Measurements from ENCODE around the gene SASS6.
"Not testable (repeated sequence)": the region's sequence is repeated elsewhere in the genome, so short reads cannot be mapped to it uniquely, and the experiment has no call there.

SASS6 gene

DNA sequence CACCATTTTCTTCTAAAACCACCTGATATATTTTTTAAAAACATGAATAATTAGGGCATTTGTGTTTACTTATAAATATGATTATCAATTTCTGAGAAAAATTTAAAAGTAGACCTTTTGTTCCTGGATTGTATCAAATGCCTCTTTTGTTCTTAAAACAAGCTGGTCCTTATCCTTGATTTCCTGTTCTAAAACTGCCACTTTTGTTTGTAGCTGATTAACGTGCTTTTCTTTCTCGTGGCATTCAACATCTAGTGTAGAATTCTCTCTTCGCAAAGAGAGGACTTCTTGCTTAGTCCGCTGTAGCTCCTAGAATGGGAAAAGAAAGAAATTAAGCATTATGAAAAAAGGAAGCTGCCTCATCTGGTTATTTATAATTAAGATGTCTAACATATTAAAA lies 25.0 kb downstream of the SASS6 start:
- no peak for DNase-seq (ENCODE audit: low spot score)

GRCh38 chr1:100101564-100101963 lies 31.2 kb downstream of the SASS6 start:
- DNase-seq (ENCODE audit: low spot score) = no peak

DNA sequence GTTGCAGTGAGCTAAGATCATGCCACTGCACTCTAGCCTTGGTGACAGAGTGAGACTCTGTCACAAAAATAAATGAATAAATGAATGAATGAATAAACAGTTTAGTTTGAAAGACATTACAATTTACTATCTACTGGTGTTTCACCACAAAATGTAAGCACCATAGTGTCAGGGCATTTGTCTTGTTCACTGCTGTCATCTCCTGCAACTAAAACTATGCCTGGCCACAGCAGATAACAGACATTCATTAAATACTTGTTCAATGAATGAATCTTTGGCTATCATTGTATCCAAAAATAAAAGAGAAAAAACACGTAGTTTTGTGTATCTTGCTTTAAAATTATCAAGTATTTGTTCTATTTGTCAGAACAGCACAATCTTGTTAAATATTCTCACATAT lies 32.5 kb downstream of the SASS6 start:
- no peak for DNase-seq (ENCODE audit: low spot score)

DNA sequence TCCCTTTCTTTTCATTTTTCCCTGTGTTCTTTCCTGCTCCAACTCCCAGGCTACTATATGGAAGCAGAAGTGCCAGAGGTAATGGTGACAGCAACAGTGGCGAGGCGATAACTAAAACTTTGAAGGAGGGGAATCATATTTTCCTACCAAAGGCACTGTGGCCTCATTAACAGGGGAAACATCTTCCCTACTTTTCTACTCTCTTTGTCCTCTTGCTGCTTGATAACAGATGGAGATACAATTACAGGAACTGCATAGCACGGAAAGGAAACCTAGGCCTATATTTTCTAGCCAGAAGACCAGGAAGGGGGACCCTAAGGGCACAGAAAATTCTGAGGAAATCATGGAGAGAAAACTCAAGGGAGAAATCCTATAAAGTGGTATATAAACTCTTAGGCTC lies 42.3 kb downstream of the SASS6 start:
- no peak for DNase-seq (ENCODE audit: low spot score)

GRCh38 chr1:100089082-100089481 lies 43.6 kb downstream of the SASS6 start:
- no peak for DNase-seq (ENCODE audit: low spot score)

- DNase-seq (ENCODE audit: low spot score) = no peak
Observed at GRCh38 chr1:100087396-100087795, 45.3 kb downstream of the SASS6 start.

- no peak for DNase-seq (ENCODE audit: low spot score)
Observed at GRCh38 chr1:100080331-100080730, 52.4 kb downstream of the SASS6 start.

DNA sequence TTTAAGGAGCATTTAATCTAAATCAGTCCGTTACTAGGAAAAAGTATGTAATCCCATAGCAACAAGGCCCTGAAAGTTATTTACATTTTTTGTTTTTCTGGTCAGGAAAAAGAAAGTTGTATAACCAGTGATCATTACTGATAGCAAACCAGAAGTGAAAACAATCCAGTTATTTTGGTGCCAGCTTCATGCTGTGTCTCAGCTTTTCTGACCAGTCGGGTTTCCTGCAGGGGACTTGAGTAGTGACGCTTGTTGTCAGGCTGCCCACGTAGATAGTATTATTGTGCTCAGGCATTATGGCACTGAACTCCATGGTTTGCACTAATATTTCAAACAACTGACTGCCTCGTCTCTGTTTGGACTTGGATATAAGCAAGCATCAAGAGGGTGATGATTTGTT lies 55.2 kb downstream of the SASS6 start:
- no peak for DNase-seq (ENCODE audit: low spot score)

DNA sequence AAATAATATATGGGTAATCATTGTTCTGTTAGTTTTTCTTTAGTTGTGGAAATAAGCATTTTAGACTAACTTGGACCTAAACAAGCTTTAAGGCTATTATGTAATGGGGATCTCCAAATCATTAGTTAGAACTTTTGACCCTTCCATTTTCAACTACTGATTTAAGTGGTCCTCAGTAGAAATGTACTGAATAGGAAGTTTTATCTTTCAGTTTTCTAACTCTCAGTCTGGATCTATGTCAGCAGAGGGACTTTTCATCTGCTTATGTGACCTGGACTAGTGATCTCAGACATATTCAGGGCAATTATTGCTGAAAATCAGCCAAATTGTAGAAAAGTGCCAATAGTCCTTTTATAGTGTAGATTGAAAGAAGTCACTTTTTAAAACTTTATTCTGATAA lies 56.0 kb downstream of the SASS6 start:
- no peak for DNase-seq (ENCODE audit: low spot score)

- DNase-seq (ENCODE audit: low spot score) = no peak
Observed at GRCh38 chr1:100076319-100076718, 56.4 kb downstream of the SASS6 start.

- no peak for DNase-seq (ENCODE audit: low spot score)
Observed at GRCh38 chr1:100075773-100076172, 57.0 kb downstream of the SASS6 start.

- no peak for DNase-seq (ENCODE audit: low spot score)
Observed at GRCh38 chr1:100074604-100075395, 57.9 kb downstream of the SASS6 start.

DNA sequence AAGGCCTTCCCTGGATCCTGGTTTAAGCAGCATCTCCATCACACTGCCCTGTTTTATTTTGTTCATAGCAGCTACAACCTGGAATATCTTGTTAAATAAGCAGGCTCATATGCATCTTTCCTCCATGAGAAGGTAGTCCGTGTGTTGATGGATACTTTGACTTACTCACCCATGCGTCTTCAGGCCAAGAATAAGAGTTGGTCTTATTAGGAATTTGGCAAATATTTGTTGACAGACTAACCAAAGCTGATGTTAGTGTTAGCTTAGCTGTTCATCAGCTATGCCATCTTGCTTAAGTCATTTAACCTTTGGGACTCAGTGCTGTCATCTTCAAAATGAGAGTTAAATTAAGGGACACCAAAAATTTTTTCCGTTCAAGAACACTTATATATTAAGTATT lies 59.2 kb downstream of the SASS6 start:
- DNase-seq (ENCODE audit: low spot score) = no peak

GRCh38 chr1:100070201-100070939 lies 62.4 kb downstream of the SASS6 start:
- DNase-seq (ENCODE audit: low spot score) = no peak

- DNase-seq (ENCODE audit: low spot score) = no peak
Observed at GRCh38 chr1:100065969-100066227, 66.8 kb downstream of the SASS6 start.

GRCh38 chr1:100065183-100065968 lies 67.4 kb downstream of the SASS6 start:
- DNase-seq (ENCODE audit: low spot score) = no peak

DNA sequence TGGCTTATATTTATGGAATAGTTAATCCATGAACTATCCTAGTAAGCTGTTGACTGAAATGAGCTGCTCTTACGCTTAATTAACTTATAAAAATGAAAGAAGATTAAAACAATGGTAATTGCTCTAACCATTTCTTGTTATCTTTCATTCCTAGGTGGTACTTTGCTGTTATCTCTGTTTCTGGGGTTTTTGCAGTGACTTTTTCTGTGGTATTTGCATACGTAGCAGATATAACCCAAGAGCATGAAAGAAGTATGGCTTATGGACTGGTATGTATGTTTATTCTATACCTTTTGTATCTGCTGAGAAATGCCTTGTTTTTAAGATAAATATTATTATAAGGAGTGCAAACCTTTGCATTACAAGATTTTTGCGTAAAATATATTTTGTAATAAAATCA lies 71.0 kb downstream of the SASS6 start:
- DNase-seq (ENCODE audit: low spot score) = no peak

DNA sequence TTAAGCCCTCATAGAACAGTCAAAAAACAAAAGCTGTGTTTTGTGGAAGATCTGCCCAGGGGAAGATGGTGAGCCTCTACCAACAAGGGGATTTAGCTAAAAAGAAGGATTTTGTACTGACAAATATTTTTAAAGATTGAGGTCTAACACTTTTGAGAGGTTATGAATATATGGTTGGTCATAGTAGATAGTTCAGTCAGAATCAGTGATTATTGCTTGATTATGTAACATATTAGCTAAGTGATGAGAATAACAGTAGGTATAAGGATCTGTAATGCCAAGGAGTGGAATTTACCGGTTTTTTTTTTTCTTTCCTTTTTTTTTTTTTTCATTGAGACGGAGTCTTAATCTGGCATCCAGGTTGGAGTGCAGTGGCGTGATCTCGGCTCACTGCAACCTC lies 79.0 kb downstream of the SASS6 start:
- DNase-seq (ENCODE audit: low spot score) = no peak

DNA sequence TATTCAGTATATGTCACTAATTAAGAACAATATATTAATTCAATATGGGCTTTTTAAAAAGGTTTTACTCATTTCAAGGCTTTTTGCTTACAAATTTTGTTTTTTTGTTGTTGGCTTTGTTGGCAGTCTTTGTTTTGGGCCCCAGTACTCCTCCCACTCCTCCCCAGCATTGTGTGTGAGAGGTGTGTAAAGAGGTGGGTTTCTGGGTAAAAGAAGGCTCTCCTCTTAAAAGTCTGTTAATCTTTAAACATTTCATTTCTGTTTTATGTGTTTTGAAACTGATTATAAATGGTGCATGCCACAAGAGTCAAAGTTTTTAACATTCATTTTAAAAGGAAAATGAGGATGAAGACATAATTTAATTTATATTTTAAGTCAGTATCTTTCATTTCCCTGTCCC lies 79.6 kb downstream of the SASS6 start:
- no peak for DNase-seq (ENCODE audit: low spot score)

DNA sequence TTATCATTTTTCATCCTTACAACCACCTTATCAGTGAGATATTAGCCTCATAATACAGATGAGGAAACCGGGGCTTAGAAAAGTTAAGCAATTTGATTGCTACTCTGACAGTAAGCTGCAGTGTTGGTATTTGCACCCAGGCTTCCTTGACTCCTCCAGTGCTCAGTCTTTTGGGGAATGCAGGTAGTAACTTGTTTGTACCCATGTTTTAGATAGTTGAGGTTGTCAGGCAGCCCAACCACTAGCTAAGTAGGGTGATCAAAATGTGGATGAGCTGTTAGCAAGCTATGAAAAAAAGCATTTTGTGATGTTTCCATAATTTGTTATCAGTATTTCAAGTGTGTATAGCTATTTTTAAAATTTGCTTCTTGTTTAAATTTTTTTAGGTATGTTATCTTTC lies 80.8 kb downstream of the SASS6 start:
- no peak for DNase-seq (ENCODE audit: low spot score)

DNA sequence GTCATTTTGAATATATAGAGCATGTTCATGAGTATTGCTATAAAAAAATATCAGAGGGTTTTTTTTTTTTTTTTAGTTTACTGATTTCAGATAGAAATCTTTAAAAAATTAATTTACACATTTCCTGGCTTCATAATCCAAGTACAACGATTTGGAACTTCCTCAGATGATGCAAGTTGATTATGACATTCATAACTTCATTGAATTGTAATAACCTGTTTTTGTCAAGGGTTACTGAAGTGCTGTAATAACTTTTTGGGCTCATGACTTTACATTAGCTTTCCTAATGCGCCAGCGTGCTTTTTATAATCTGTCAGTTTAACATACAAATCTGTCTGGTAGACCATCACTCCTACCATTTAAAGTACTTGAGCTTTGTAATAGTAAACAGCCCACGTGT lies 81.3 kb downstream of the SASS6 start:
- no peak for DNase-seq (ENCODE audit: low spot score)

GRCh38 chr1:100050139-100050538 lies 82.6 kb downstream of the SASS6 start:
- no peak for DNase-seq (ENCODE audit: low spot score)

GRCh38 chr1:100047235-100047708 lies 85.5 kb downstream of the SASS6 start:
- not testable (repeated sequence) for DNase-seq (ENCODE audit: low spot score)

Measured in left forelimb (tissue), 1 donor.